GM18868 (cell line): ENCODE results near the gene LRRFIP2.

Source experiments
- ATAC-seq: cut with Tn5 transposase; IDR thresholded peaks from one replicate; pipeline ENCODE4 v1.9.1; 2021; ENCODE audit warnings: mild to moderate bottlenecking, moderate library complexity; ENCODE audit not compliant: unreplicated experiment

LRRFIP2 gene

GRCh38 chr3:37029111-37029510, 145.3 kb downstream of the LRRFIP2 start:
- ATAC-seq = no peak

- ATAC-seq = no peak
These were observed 146.1 kb downstream of the LRRFIP2 start for GRCh38 chr3:37028329-37028728.

- no peak for ATAC-seq
These were observed 147.5 kb downstream of the LRRFIP2 start for GRCh38 chr3:37026851-37027250.

GRCh38 chr3:37025561-37026335, 148.6 kb downstream of the LRRFIP2 start:
- ATAC-seq = no peak

GRCh38 chr3:37024820-37025405, 149.5 kb downstream of the LRRFIP2 start:
- peak; percentile 89 for ATAC-seq

GRCh38 chr3:37024092-37024491, 150.3 kb downstream of the LRRFIP2 start:
- peak; percentile 40 for ATAC-seq

- no peak for ATAC-seq
These were observed 156.7 kb downstream of the LRRFIP2 start for GRCh38 chr3:37017683-37018082.

- ATAC-seq = no peak
These were observed 157.5 kb downstream of the LRRFIP2 start for GRCh38 chr3:37016903-37017302.

GRCh38 chr3:37015642-37016041, 158.7 kb downstream of the LRRFIP2 start:
- ATAC-seq = no peak

- ATAC-seq = no peak
These were observed 159.8 kb downstream of the LRRFIP2 start for GRCh38 chr3:37014620-37015019.
